OCI-LY1 (cell line): ENCODE data around the gene ZNF142.

Experiments used
- H2AFZ ChIP-seq: fragments of 200-600 bp; sonication (generic), shearing (Covaris generic); 2 replicates; pipeline ENCODE4 v1.6.0; 2014; ENCODE audit warnings: antibody characterized with exemption, mild to moderate bottlenecking, low read length
- H3F3A ChIP-seq: fragments of 200-600 bp; sonication (generic), shearing (Covaris generic); 2 replicates; pipeline ENCODE4 v1.6.0; 2014; ENCODE audit warnings: mild to moderate bottlenecking, antibody characterized with exemption, low read length, moderate library complexity; ENCODE audit not compliant: insufficient read depth
- H3K27ac ChIP-seq: fragments of 200-600 bp; sonication (generic); 2 replicates; pipeline ENCODE4 v1.5.1; 2014; ENCODE audit warnings: low read length, mixed run types, mild to moderate bottlenecking, low read depth; ENCODE audit not compliant: poor library complexity, severe bottlenecking
- H3K27me3 ChIP-seq: fragments of 200-600 bp; sonication (generic); 2 replicates; pipeline ENCODE4 v1.6.0; 2014; ENCODE audit warnings: antibody characterized with exemption, mild to moderate bottlenecking, low read length, moderate library complexity; ENCODE audit not compliant: insufficient read depth
- H3K36me3 ChIP-seq: fragments of 200-600 bp; sonication (generic); 2 replicates; pipeline ENCODE4 v1.6.1; 2014; ENCODE audit warnings: mild to moderate bottlenecking, antibody characterized with exemption, low read length, moderate library complexity, mixed read lengths; ENCODE audit not compliant: insufficient read depth
- H3K4me1 ChIP-seq: fragments of 200-600 bp; sonication (generic); 2 replicates; pipeline ENCODE4 v1.5.1; 2014; ENCODE audit warnings: mild to moderate bottlenecking, low read length, moderate library complexity; ENCODE audit not compliant: insufficient read depth, severe bottlenecking
- H3K4me2 ChIP-seq: fragments of 200-600 bp; sonication (generic), shearing (Covaris generic); 2 replicates; pipeline ENCODE4 v1.6.1; 2014; ENCODE audit warnings: low read length
- H3K4me3 ChIP-seq: fragments of 200-600 bp; sonication (generic); 2 replicates; pipeline ENCODE4 v1.5.1; 2014; ENCODE audit warnings: low read length, low read depth, mild to moderate bottlenecking, mixed read lengths; ENCODE audit not compliant: poor library complexity, severe bottlenecking
- H3K79me2 ChIP-seq: fragments of 200-600 bp; shearing (Covaris generic); 2 replicates; pipeline ENCODE4 v1.6.1; 2016; ENCODE audit warnings: mixed run types, low read length, mixed read lengths; ENCODE audit not compliant: insufficient read depth
- H3K9ac ChIP-seq: fragments of 200-600 bp; sonication (generic), shearing (Covaris generic); 2 replicates; pipeline ENCODE4 v1.6.1; 2014; ENCODE audit warnings: mild to moderate bottlenecking, low read length, mixed read lengths
- H3K9me2 ChIP-seq: fragments of 200-600 bp; sonication (generic), shearing (Covaris generic); 2 replicates; pipeline ENCODE4 v1.6.1; 2014; ENCODE audit warnings: low read depth, mild to moderate bottlenecking, low read length, mixed read lengths
- H3K9me3 ChIP-seq: fragments of 200-600 bp; shearing (Covaris generic); 2 replicates; pipeline ENCODE4 v1.6.1; 2014; ENCODE audit warnings: low read length, mixed read lengths
- H4K20me1 ChIP-seq: fragments of 200-600 bp; sonication (generic), shearing (Covaris generic); 2 replicates; pipeline ENCODE4 v1.6.0; 2016; ENCODE audit warnings: mild to moderate bottlenecking, low read length; ENCODE audit not compliant: insufficient read depth
- CTCF ChIP-seq: fragments of 200-600 bp; sonication (generic), shearing (Covaris generic); IDR thresholded peaks from 2 replicates; pipeline ENCODE4 v1.5.1; 2017; ENCODE audit warnings: mild to moderate bottlenecking, antibody characterized with exemption, low read length, moderate library complexity, mixed read lengths
- EZH2 ChIP-seq: fragments of 200-600 bp; sonication (generic), shearing (Covaris generic); IDR thresholded peaks from 2 replicates; pipeline ENCODE4 v1.8.0; 2017; ENCODE audit warnings: borderline replicate concordance, mixed run types, mild to moderate bottlenecking, antibody characterized with exemption, low read length, moderate library complexity, mixed read lengths

Gene ZNF142

GRCh38 chr2:218642121-218642656, 17.2 kb downstream of the ZNF142 start:
- Histone ChIP-seq H2AFZ (no peak overlapping the region), H3K9me2 (no peaks in the 10 kb centered on the region), H3K79me2 (no peaks in the 10 kb centered on the region), H4K20me1 (no peaks in the 10 kb centered on the region), H3K4me2 (no peak overlapping the region), H3K9ac (no peak overlapping the region), H3K4me3 (no peak overlapping the region), H3K27me3 (no peaks in the 10 kb centered on the region), H3F3A (no peaks in the 10 kb centered on the region), H3K36me3 (peaks cover 94% of the 10 kb centered on the region), H3K9me3 (no peaks in the 10 kb centered on the region), H3K27ac (no peak overlapping the region), H3K4me1 (no peaks in the 10 kb centered on the region)
- no peak for TF ChIP-seq CTCF
- TF ChIP-seq EZH2, result no peak

- Histone ChIP-seq H3F3A (no peaks in the 10 kb centered on the region), H3K79me2 (no peaks in the 10 kb centered on the region), H3K4me2 (no peak overlapping the region), H3K27me3 (no peaks in the 10 kb centered on the region), H3K36me3 (peaks cover 91% of the 10 kb centered on the region), H3K9ac (no peak overlapping the region), H3K4me1 (no peaks in the 10 kb centered on the region), H3K4me3 (no peak overlapping the region), H3K9me2 (no peaks in the 10 kb centered on the region), H4K20me1 (no peaks in the 10 kb centered on the region), H3K27ac (no peak overlapping the region), H2AFZ (no peak overlapping the region), H3K9me3 (no peaks in the 10 kb centered on the region)
- TF ChIP-seq CTCF, result no peak
- TF ChIP-seq EZH2, result no peak
These were observed 21.1 kb downstream of the ZNF142 start for GRCh38 chr2:218638372-218638771.

- no peaks in the 10 kb centered on the region for H3K9me2 ChIP-seq
- no peak overlapping the region for H3K27ac ChIP-seq
- no peaks in the 10 kb centered on the region for H4K20me1 ChIP-seq
- H3F3A ChIP-seq, result no peaks in the 10 kb centered on the region
- no peaks in the 10 kb centered on the region for H3K79me2 ChIP-seq
- TF ChIP-seq CTCF (no peak), EZH2 (no peak)
- H3K9ac ChIP-seq, result no peak overlapping the region
- no peak overlapping the region for H3K4me2 ChIP-seq
- H2AFZ ChIP-seq, result no peak overlapping the region
- no peaks in the 10 kb centered on the region for H3K9me3 ChIP-seq
- H3K4me3 ChIP-seq, result no peak overlapping the region
- H3K36me3 ChIP-seq, result peaks cover 68% of the 10 kb centered on the region
- no peaks in the 10 kb centered on the region for H3K27me3 ChIP-seq
- H3K4me1 ChIP-seq, result no peaks in the 10 kb centered on the region
These were observed 23.7 kb downstream of the ZNF142 start for GRCh38 chr2:218635719-218636118.
